ENCODE results near the gene NFIC.

NFIC gene

DNA sequence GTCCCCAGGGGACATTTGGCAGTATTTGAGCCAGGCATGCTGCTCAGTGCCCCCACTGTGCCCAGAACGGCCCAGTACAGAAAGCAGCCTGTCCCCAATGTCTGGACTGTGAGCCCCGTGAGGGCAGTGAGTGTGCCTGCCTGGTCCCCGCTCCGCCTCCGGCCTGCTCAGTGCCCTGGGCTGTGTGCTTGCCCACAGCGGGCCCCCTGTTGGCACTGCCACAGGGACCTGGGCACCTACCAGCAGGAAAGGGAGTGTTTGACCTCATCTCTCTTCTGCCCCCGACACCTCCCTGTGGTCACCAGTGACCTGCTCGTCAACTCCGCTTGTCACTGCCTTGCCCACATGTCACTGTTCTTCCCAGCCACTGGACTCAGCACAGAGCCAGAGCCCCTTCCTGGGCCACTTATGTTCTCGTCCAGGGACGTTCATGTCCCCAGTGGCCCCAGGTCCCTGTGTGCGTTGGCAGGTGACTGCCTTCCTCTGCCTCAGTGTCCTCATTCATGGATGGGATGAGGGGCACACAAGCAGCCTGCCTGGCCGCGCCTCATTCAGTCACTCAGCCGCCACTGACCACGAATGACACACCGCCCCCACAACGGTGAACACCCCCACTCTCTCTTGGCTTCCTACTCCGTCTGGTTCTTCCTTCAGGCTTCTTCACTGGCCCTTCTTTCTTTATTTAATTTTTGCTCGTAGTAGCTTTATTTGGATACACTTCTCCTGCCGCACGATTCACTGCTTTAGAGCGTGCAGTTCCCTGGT lies 142.6 kb downstream of the NFIC start:
- Histone ChIP-seq H3K27me3 (ENCODE audit: insufficient read depth, insufficient read length) (no peaks in the 10 kb centered on the region), H3K9me3 (ENCODE audit: insufficient read depth, low read length) (no peaks in the 10 kb centered on the region), H3K9ac (ENCODE audit: insufficient read length, low read depth) (peak overlapping the region; percentile 46), H3K4me1 (ENCODE audit: insufficient read depth, insufficient read length) (peaks cover 27% of the 10 kb centered on the region), H3K36me3 (ENCODE audit: insufficient read depth, insufficient read length, low read length) (peaks cover 58% of the 10 kb centered on the region), H3K4me3 (ENCODE audit: insufficient read length, low read depth) (no peak overlapping the region)
- TF ChIP-seq SUZ12 (IDR thresholded peaks at IDR 0.05; ENCODE audit: extremely low read depth, insufficient read depth, insufficient read length) (no peak), ZNF274 (IDR thresholded peaks at IDR 0.05; ENCODE audit: low read depth, low read length) (no peak), YY1 (IDR thresholded peaks at IDR 0.05; ENCODE audit: insufficient read depth, insufficient read length) (no peak)
- no peak for DNase-seq (ENCODE audit: low read depth, low spot score)

DNA sequence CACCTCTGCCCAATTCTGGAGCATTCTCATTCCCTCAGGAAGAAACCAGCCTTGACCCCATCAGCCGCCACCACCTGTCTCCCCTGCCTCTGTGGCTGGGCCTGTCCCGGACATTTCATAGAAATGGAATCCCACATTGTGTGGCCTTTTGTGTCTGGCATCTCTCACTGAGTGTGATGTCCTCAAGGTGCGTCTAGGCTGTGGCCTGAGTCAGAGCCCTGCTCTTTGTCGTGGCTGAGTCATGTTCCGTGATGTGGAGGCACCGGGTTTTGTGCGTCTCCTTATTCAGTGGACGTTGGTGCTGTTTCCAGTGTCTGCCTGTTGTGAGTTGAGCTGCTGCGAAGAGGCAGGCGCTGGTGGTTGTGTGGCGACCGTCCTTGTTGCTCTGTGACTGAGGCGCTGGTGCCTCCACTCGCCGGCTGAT lies 143.2 kb downstream of the NFIC start:
- no peak for DNase-seq (ENCODE audit: low read depth, low spot score)
- peak overlapping the region; percentile 44 for H3K9ac ChIP-seq (ENCODE audit: insufficient read length, low read depth)
- peaks cover 64% of the 10 kb centered on the region for H3K36me3 ChIP-seq (ENCODE audit: insufficient read depth, insufficient read length, low read length)
- no peak for TF ChIP-seq SUZ12 (IDR thresholded peaks at IDR 0.05; ENCODE audit: extremely low read depth, insufficient read depth, insufficient read length)
- TF ChIP-seq YY1 (IDR thresholded peaks at IDR 0.05; ENCODE audit: insufficient read depth, insufficient read length): no peak
- TF ChIP-seq ZNF274 (IDR thresholded peaks at IDR 0.05; ENCODE audit: low read depth, low read length): no peak
- peaks cover 27% of the 10 kb centered on the region for H3K4me1 ChIP-seq (ENCODE audit: insufficient read depth, insufficient read length)
- no peak overlapping the region for H3K4me3 ChIP-seq (ENCODE audit: insufficient read length, low read depth)
- no peaks in the 10 kb centered on the region for H3K9me3 ChIP-seq (ENCODE audit: insufficient read depth, low read length)
- no peaks in the 10 kb centered on the region for H3K27me3 ChIP-seq (ENCODE audit: insufficient read depth, insufficient read length)

DNA sequence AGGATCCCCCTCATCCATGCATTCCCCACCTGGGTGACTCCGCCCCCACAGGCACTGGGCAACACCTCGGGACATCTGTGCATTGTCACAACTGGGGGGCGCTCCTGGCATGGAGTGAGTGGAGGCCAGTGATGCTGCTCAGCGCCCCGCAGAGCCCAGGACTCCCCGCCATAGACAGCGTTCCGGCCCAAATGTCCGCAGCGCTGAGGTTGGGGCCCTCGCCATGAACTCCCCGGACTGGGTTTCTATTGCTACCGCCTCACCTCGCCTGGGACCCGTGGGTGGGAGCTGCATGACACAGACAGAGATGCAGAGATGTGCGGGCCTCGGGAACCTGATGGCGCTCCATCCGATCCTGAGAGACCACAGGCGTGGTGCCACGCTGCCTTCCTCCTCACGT lies 144.3 kb downstream of the NFIC start:
- peaks cover 32% of the 10 kb centered on the region for H3K4me1 ChIP-seq (ENCODE audit: insufficient read depth, insufficient read length)
- no peak for DNase-seq (ENCODE audit: low read depth, low spot score)
- H3K4me3 ChIP-seq (ENCODE audit: insufficient read length, low read depth): no peak overlapping the region
- TF ChIP-seq ZNF274 (IDR thresholded peaks at IDR 0.05; ENCODE audit: low read depth, low read length): no peak
- TF ChIP-seq YY1 (IDR thresholded peaks at IDR 0.05; ENCODE audit: insufficient read depth, insufficient read length): no peak
- TF ChIP-seq SUZ12 (IDR thresholded peaks at IDR 0.05; ENCODE audit: extremely low read depth, insufficient read depth, insufficient read length): no peak
- H3K27me3 ChIP-seq (ENCODE audit: insufficient read depth, insufficient read length): no peaks in the 10 kb centered on the region
- no peaks in the 10 kb centered on the region for H3K9me3 ChIP-seq (ENCODE audit: insufficient read depth, low read length)
- H3K36me3 ChIP-seq (ENCODE audit: insufficient read depth, insufficient read length, low read length): peaks cover 70% of the 10 kb centered on the region
- H3K9ac ChIP-seq (ENCODE audit: insufficient read length, low read depth): peak overlapping the region; percentile 10

DNA sequence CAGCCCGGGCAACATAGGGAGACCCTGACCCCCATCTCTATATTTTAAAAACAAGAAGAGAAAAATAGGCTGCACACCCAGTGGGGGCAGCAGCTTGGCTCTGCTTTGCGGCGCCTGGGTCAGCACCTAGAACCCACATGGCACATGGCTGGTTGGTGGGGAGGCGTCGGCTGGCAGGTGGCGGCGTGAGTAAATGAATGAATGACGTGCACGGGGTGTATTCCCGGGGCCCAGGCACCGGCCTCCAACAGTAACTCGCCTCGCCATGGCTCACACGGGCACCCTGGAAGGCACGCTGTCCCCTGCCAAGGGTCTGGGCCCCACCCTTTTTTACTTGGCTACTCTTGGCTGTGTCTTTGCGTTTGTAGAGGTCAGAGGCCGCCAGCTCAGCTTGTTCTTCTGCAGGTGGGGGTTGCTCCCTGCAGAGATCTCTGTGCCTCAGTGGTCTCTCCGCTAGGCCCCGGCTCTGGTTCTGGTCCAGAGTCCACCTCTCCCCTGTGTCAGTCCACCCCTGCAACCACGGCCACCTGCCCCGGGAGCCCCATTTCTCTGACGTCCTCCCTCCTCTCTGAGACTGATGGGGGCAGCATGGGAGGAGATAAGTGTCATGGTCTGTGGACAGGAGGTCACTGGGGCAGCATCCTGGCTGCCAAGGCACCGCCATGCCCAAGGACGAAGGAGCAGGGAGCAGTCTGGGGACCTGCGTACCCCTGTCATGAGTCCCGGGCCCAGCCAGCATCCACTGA lies 145.3 kb downstream of the NFIC start:
- H3K4me3 ChIP-seq (ENCODE audit: insufficient read length, low read depth): no peak overlapping the region
- no peaks in the 10 kb centered on the region for H3K9me3 ChIP-seq (ENCODE audit: insufficient read depth, low read length)
- H3K36me3 ChIP-seq (ENCODE audit: insufficient read depth, insufficient read length, low read length): peaks cover 80% of the 10 kb centered on the region
- TF ChIP-seq YY1 (IDR thresholded peaks at IDR 0.05; ENCODE audit: insufficient read depth, insufficient read length): no peak
- TF ChIP-seq SUZ12 (IDR thresholded peaks at IDR 0.05; ENCODE audit: extremely low read depth, insufficient read depth, insufficient read length): no peak
- no peak for TF ChIP-seq ZNF274 (IDR thresholded peaks at IDR 0.05; ENCODE audit: low read depth, low read length)
- peaks cover 40% of the 10 kb centered on the region for H3K4me1 ChIP-seq (ENCODE audit: insufficient read depth, insufficient read length)
- H3K9ac ChIP-seq (ENCODE audit: insufficient read length, low read depth): peak overlapping the region; percentile 10
- no peaks in the 10 kb centered on the region for H3K27me3 ChIP-seq (ENCODE audit: insufficient read depth, insufficient read length)
- no peak for DNase-seq (ENCODE audit: low read depth, low spot score)

DNA sequence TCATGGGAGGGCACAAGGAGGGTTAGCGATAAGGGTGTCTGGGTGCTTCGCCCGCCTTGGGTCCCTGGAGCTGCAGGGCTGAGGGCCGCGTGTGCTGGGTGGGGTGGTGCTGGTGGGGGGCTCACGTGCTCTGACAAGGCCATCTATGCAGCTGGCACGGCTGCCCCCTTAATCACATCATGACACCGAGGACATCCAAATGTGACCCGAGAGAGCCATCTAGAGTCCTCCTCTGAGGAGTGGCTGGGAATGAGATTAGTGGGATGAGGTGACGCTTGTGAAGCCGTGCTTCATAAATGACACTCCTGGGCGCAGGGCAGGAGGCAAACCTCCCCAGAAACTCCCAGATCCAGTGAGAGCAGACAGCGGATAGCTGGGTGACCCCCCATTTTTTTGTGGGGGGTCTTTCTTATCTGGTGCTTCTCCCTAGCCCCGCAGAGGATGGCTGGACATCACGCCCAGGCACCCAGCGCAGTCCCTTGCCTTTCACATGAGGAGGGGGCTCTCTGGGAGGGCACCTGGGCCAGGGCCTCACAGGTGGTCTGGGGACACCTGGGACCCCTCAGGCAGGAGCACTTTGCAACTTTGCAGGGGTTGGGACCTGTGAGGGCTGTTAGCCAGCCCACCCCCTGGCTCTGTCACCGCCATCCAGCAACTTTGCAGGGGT lies 146.3 kb downstream of the NFIC start:
- Histone ChIP-seq H3K9ac (ENCODE audit: insufficient read length, low read depth) (peak overlapping the region; percentile 24), H3K4me3 (ENCODE audit: insufficient read length, low read depth) (no peak overlapping the region), H3K36me3 (ENCODE audit: insufficient read depth, insufficient read length, low read length) (peaks cover 84% of the 10 kb centered on the region), H3K27me3 (ENCODE audit: insufficient read depth, insufficient read length) (no peaks in the 10 kb centered on the region), H3K4me1 (ENCODE audit: insufficient read depth, insufficient read length) (peaks cover 44% of the 10 kb centered on the region), H3K9me3 (ENCODE audit: insufficient read depth, low read length) (no peaks in the 10 kb centered on the region)
- TF ChIP-seq YY1 (IDR thresholded peaks at IDR 0.05; ENCODE audit: insufficient read depth, insufficient read length): no peak
- TF ChIP-seq SUZ12 (IDR thresholded peaks at IDR 0.05; ENCODE audit: extremely low read depth, insufficient read depth, insufficient read length): no peak
- no peak for TF ChIP-seq ZNF274 (IDR thresholded peaks at IDR 0.05; ENCODE audit: low read depth, low read length)
- DNase-seq (ENCODE audit: low read depth, low spot score): no peak

DNA sequence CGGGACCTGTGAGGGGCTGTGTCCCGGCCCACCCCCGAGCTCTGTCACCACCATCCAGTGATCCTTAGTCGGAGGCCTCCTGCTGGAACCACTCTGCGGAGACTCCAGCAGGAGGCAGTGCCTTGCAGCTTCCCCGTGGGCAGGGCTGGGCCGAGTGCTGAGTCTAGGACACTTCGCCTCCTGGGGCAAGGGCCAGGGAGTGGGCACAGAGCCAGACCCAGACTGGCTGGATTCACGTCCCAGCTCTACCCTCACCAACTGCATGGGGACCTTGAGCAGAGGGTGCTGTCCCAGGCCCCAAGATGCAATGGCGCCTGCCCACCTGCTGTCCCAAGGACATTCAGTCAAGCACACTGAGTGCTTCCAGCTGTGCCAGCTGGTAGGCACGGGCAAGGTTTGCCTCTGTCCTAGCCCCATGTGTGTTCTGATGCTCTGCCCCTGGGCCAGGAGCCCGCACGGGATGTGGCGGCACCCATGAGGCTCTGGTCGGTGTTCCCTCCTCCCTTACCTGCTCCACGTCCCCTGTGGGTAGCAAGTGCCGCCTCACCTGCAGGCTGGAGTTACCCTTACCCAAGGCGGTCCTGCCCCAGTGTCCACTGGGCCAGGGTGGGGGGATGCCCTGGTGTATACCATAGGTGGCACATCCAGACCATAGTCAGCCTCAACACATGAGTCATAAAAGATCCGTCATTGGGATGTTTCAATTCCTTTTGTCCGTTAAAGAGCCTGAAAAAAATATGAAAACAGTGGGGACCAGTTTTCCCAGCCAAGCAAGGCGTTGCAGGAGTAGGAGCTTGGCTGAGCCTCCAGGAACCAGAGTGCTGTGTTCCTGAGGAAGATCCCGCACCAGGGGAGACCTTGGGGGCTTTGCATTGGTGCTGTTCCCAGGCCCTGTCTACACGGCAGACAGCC lies 147.1 kb downstream of the NFIC start:
- no peaks in the 10 kb centered on the region for H3K9me3 ChIP-seq (ENCODE audit: insufficient read depth, low read length)
- H3K36me3 ChIP-seq (ENCODE audit: insufficient read depth, insufficient read length, low read length): peaks cover 80% of the 10 kb centered on the region
- DNase-seq (ENCODE audit: low read depth, low spot score): no peak
- peaks cover 45% of the 10 kb centered on the region for H3K4me1 ChIP-seq (ENCODE audit: insufficient read depth, insufficient read length)
- no peak overlapping the region for H3K4me3 ChIP-seq (ENCODE audit: insufficient read length, low read depth)
- no peak overlapping the region for H3K9ac ChIP-seq (ENCODE audit: insufficient read length, low read depth)
- TF ChIP-seq SUZ12 (IDR thresholded peaks at IDR 0.05; ENCODE audit: extremely low read depth, insufficient read depth, insufficient read length) (no peak), YY1 (IDR thresholded peaks at IDR 0.05; ENCODE audit: insufficient read depth, insufficient read length) (no peak), ZNF274 (IDR thresholded peaks at IDR 0.05; ENCODE audit: low read depth, low read length) (no peak)
- no peaks in the 10 kb centered on the region for H3K27me3 ChIP-seq (ENCODE audit: insufficient read depth, insufficient read length)
